Measurements from ENCODE around the gene DNAJC1. TPM values are rescaled to one million over a fixed set of nuclear protein-coding genes. Genes with fewer than 3 reads are reported as not detected.

DNAJC1 gene
- total RNA-seq, 4 donors from 2014 or later = 22.8 to 101 (median 49.4) TPM

- TF ChIP-seq CTCF (IDR thresholded peaks at IDR 0.05) = no peak
- no peak for TF ChIP-seq POLR2A (IDR thresholded peaks at IDR 0.05)
- H3K4me3 ChIP-seq (ENCODE audit: low read depth, poor library complexity, severe bottlenecking) = no peak overlapping the region
- WGBS, 2 donors = 56 to 68% methylated on average over 12 of the region's 12 CpGs
- DNase-seq (ENCODE audit: low spot score in 2 of 2) = no peak
- intact Hi-C loops (cut with DNase I; ENCODE audit: low total_unique reads) = no loop called here
These were observed 253.1 kb downstream of the DNAJC1 start for GRCh38 chr10:21750424-21750823.

- no peak overlapping the region for H3K4me3 ChIP-seq (ENCODE audit: low read depth, poor library complexity, severe bottlenecking)
- TF ChIP-seq CTCF (IDR thresholded peaks at IDR 0.05) (no peak), POLR2A (IDR thresholded peaks at IDR 0.05) (no peak)
- 73 to 77% methylated on average over 3 of the region's 3 CpGs for WGBS, 2 donors
- intact Hi-C loops (cut with DNase I; ENCODE audit: low total_unique reads) = no loop called here
- no peak for DNase-seq (ENCODE audit: low spot score in 2 of 2)
These were observed 253.7 kb downstream of the DNAJC1 start for GRCh38 chr10:21749788-21750187.

GRCh38 chr10:21747809-21748208, 255.7 kb downstream of the DNAJC1 start:
- DNase-seq (ENCODE audit: low spot score in 2 of 2) = no peak
- TF ChIP-seq CTCF (IDR thresholded peaks at IDR 0.05) = no peak
- TF ChIP-seq POLR2A (IDR thresholded peaks at IDR 0.05) = no peak
- no peak overlapping the region for H3K4me3 ChIP-seq (ENCODE audit: low read depth, poor library complexity, severe bottlenecking)
- intact Hi-C loops (cut with DNase I; ENCODE audit: low total_unique reads) = no loop called here
- 82 to 84% methylated on average over 4 of the region's 4 CpGs for WGBS, 2 donors

GRCh38 chr10:21746118-21746517, 257.4 kb downstream of the DNAJC1 start:
- H3K4me3 ChIP-seq (ENCODE audit: low read depth, poor library complexity, severe bottlenecking) = no peak overlapping the region
- intact Hi-C loops (cut with DNase I; ENCODE audit: low total_unique reads) = no loop called here
- no peak for DNase-seq (ENCODE audit: low spot score in 2 of 2)
- TF ChIP-seq CTCF (IDR thresholded peaks at IDR 0.05) = no peak
- no peak for TF ChIP-seq POLR2A (IDR thresholded peaks at IDR 0.05)
- 94 to 95% methylated on average over 6 of the region's 6 CpGs for WGBS, 2 donors

- TF ChIP-seq CTCF (IDR thresholded peaks at IDR 0.05) = no peak
- TF ChIP-seq POLR2A (IDR thresholded peaks at IDR 0.05) = no peak
- intact Hi-C loops (cut with DNase I; ENCODE audit: low total_unique reads) = no loop called here
- 46 to 52% methylated on average over 11 of the region's 11 CpGs for WGBS, 2 donors
- DNase-seq (ENCODE audit: low spot score in 2 of 2) = no peak
- no peak overlapping the region for H3K4me3 ChIP-seq (ENCODE audit: low read depth, poor library complexity, severe bottlenecking)
These were observed 259.3 kb downstream of the DNAJC1 start for GRCh38 chr10:21744223-21744622.

- WGBS, 2 donors = 89 to 91% methylated on average over 5 of the region's 5 CpGs
- no peak for DNase-seq (ENCODE audit: low spot score in 2 of 2)
- no peak for TF ChIP-seq POLR2A (IDR thresholded peaks at IDR 0.05)
- TF ChIP-seq CTCF (IDR thresholded peaks at IDR 0.05) = no peak
- H3K4me3 ChIP-seq (ENCODE audit: low read depth, poor library complexity, severe bottlenecking) = no peak overlapping the region
- intact Hi-C loops (cut with DNase I; ENCODE audit: low total_unique reads) = no loop called here
These were observed 260.7 kb downstream of the DNAJC1 start for GRCh38 chr10:21742740-21743412.

Data from lower leg skin (tissue), 4 donors.